ENCODE results near the gene DNAJC9.

DNAJC9 gene

DNA sequence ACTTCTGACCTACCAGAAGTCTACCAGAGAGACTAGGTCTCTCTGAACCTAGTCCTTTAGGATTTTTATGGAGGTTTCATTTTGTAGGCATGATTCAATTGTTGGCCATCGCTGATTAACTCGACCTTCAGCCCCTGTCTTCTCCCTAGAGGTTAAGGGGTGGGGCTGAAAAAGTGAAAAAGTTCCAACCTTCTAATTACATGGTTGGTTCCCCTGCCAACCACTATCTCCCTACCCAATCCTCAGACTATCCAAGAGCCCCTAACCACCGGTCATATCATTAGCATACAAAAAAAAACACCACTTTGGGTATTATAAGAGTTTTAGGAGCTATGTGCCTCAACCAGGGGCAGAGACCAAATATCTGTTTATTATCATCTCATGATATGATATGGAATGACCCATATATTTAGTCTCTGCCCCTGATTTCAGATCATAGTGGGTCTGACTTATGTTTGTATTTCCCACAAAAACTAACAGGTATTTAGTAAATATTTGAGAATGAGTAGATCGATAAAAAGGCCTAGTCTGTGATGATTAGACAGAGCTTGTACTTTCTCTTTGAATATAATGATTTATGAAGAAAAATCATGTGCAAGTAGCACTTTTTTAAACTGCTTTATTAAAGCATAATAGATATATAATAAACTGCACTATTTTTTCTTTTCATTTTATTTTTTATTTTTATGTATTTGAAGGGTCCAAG is 35.8 kb downstream of the DNAJC9 start:
- TF ChIP-seq, protein P1, sequence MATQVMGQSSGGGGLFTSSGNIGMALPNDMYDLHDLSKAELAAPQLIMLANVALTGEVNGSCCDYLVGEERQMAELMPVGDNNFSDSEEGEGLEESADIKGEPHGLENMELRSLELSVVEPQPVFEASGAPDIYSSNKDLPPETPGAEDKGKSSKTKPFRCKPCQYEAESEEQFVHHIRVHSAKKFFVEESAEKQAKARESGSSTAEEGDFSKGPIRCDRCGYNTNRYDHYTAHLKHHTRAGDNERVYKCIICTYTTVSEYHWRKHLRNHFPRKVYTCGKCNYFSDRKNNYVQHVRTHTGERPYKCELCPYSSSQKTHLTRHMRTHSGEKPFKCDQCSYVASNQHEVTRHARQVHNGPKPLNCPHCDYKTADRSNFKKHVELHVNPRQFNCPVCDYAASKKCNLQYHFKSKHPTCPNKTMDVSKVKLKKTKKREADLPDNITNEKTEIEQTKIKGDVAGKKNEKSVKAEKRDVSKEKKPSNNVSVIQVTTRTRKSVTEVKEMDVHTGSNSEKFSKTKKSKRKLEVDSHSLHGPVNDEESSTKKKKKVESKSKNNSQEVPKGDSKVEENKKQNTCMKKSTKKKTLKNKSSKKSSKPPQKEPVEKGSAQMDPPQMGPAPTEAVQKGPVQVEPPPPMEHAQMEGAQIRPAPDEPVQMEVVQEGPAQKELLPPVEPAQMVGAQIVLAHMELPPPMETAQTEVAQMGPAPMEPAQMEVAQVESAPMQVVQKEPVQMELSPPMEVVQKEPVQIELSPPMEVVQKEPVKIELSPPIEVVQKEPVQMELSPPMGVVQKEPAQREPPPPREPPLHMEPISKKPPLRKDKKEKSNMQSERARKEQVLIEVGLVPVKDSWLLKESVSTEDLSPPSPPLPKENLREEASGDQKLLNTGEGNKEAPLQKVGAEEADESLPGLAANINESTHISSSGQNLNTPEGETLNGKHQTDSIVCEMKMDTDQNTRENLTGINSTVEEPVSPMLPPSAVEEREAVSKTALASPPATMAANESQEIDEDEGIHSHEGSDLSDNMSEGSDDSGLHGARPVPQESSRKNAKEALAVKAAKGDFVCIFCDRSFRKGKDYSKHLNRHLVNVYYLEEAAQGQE (IDR thresholded peaks at IDR 0.05; ENCODE audit: insufficient replicate concordance, low read depth): no peak
- TF ChIP-seq, protein P2, sequence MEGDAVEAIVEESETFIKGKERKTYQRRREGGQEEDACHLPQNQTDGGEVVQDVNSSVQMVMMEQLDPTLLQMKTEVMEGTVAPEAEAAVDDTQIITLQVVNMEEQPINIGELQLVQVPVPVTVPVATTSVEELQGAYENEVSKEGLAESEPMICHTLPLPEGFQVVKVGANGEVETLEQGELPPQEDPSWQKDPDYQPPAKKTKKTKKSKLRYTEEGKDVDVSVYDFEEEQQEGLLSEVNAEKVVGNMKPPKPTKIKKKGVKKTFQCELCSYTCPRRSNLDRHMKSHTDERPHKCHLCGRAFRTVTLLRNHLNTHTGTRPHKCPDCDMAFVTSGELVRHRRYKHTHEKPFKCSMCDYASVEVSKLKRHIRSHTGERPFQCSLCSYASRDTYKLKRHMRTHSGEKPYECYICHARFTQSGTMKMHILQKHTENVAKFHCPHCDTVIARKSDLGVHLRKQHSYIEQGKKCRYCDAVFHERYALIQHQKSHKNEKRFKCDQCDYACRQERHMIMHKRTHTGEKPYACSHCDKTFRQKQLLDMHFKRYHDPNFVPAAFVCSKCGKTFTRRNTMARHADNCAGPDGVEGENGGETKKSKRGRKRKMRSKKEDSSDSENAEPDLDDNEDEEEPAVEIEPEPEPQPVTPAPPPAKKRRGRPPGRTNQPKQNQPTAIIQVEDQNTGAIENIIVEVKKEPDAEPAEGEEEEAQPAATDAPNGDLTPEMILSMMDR (IDR thresholded peaks at IDR 0.05; ENCODE audit: insufficient read depth, low read length): no peak
- DNase-seq (ENCODE audit: low read depth in 1 of 2, low spot score in 1 of 2): no peak
- H3K27ac ChIP-seq (replicated peaks): no peak overlapping the region
- no peaks in the 10 kb centered on the region for H3K27me3 ChIP-seq (ENCODE audit: insufficient read depth, poor library complexity, severe bottlenecking)
- no peak overlapping the region for H3K4me3 ChIP-seq (replicated peaks; ENCODE audit: insufficient read depth, low read length)

DNA sequence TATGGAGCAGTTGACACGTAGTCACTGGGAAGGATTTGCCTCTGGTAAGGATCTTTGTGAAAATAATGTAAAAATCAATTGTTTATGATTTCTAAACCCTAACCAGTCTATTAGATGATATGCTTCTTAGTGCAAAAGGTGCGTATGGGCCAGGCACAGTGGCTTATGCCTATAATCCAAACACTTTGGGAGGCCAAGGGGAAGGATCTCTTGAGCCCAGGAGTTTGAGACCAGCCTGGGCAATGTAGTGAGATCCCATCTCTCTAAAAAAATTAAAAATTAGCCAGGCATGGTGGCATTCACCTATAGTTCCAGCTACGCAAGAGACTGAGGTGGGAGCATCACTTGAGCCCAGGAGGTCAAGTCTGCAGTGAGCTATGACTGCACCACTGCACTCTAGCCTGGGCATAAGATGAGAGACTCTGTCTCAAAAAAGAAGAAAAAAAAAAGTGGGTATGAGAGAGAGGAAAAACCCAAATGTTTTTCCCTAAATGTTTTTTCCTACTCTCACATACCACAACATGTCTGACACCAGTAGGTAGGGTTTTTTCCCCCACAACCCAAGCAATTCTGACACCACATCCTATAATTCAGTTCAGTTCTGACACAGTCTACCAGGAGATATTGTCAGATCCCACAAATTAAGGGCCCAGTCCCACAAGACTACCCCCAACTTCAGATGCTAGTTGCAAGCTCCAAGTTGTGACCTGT is 36.5 kb downstream of the DNAJC9 start:
- TF ChIP-seq SPI1 (IDR thresholded peaks at IDR 0.05; ENCODE audit: borderline replicate concordance, low read depth) (no peak), POLR2AphosphoS5 (IDR thresholded peaks at IDR 0.05; ENCODE audit: low read depth) (no peak)
- TF ChIP-seq, protein P2 (IDR thresholded peaks at IDR 0.05; ENCODE audit: insufficient read depth, low read length): no peak
- no peak overlapping the region for H3K27ac ChIP-seq (replicated peaks)
- H3K27me3 ChIP-seq (ENCODE audit: insufficient read depth, poor library complexity, severe bottlenecking): no peaks in the 10 kb centered on the region
- H3K4me3 ChIP-seq (replicated peaks; ENCODE audit: insufficient read depth, low read length): no peak overlapping the region
- no peak for DNase-seq (ENCODE audit: low read depth in 1 of 2, low spot score in 1 of 2)

DNA sequence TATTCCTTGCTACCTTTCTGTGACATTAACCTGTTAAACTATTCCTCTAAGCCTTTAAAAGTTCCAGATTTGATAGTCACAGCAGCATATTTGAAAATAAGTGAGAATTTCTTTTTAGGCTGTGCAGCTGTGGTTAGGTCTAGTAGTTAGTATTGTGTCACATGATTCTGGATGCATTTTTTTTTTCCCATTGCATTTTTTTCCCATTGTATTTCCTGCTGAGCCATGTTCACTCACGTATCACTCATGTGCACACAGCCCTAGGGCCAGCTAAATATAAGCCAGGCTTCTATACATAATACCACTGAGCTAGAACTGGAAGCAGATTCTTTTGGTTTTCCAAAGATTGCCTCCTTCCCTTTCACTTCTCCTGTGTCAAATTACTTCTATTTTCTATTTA is 37.4 kb downstream of the DNAJC9 start:
- no peak overlapping the region for H3K4me3 ChIP-seq (replicated peaks; ENCODE audit: insufficient read depth, low read length)
- no peak for DNase-seq (ENCODE audit: low read depth in 1 of 2, low spot score in 1 of 2)
- H3K27me3 ChIP-seq (ENCODE audit: insufficient read depth, poor library complexity, severe bottlenecking): no peaks in the 10 kb centered on the region
- H3K27ac ChIP-seq (replicated peaks): no peak overlapping the region
- TF ChIP-seq SPI1 (IDR thresholded peaks at IDR 0.05; ENCODE audit: borderline replicate concordance, low read depth) (no peak), GABPA (IDR thresholded peaks at IDR 0.05; ENCODE audit: low read depth) (no peak), POLR2AphosphoS5 (IDR thresholded peaks at IDR 0.05; ENCODE audit: low read depth) (no peak)
- TF ChIP-seq, protein P2 (IDR thresholded peaks at IDR 0.05; ENCODE audit: insufficient read depth, low read length): no peak

DNA sequence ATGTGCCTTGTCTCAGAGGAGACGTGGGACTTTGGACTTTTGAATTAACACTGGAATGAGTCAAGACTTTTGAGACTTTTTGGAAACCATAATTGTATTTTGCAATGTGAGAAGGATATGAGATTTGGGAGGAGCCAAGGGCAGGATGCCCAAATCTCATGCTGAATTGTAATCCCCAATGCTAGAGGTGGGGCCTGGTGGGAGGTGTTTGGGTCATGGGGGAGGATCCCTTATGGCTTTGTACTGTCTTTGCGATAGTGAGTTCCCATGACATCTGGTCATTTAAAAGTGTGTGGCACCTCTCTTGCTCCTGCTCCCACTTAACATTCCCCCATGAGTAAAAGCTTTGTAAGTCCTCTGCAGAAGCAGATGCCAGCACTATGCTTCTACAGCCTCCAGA is 39.2 kb downstream of the DNAJC9 start:
- H3K27me3 ChIP-seq (ENCODE audit: insufficient read depth, poor library complexity, severe bottlenecking): no peaks in the 10 kb centered on the region
- DNase-seq (ENCODE audit: low read depth in 1 of 2, low spot score in 1 of 2): no peak
- H3K4me3 ChIP-seq (replicated peaks; ENCODE audit: insufficient read depth, low read length): no peak overlapping the region
- TF ChIP-seq POLR2AphosphoS5 (IDR thresholded peaks at IDR 0.05; ENCODE audit: low read depth): no peak
- TF ChIP-seq, protein P2 (IDR thresholded peaks at IDR 0.05; ENCODE audit: insufficient read depth, low read length): no peak
- TF ChIP-seq SPI1 (IDR thresholded peaks at IDR 0.05; ENCODE audit: borderline replicate concordance, low read depth): no peak
- no peak for TF ChIP-seq GABPA (IDR thresholded peaks at IDR 0.05; ENCODE audit: low read depth)
- TF ChIP-seq, protein P1 (IDR thresholded peaks at IDR 0.05; ENCODE audit: insufficient replicate concordance, low read depth): no peak
- H3K27ac ChIP-seq (replicated peaks): no peak overlapping the region

Data from HL-60 (cell line).